Endothelial cell of umbilical vein (primary cell): Measurements from ENCODE around the gene ADRA2C. TPM values are rescaled to one million over a fixed set of nuclear protein-coding genes. Genes with fewer than 3 reads are reported as not detected.

Source experiments
- BruUV-seq: library from RNA; stranded (reverse); fragments of 400-500 nt; replicated peaks from 2 replicates; lab custom pipeline; 2021; lab: Mats Ljungman, UMichigan
- CTCF ChIA-PET: fragments of 300-600, 350-600 bp; sonication (Branson Sonifier 250); formaldehyde crosslinking; loops from one replicate; lab custom pipeline; 2021; ENCODE audit warnings: antibody characterized with exemption, inconsistent platforms; lab: Charles Lee
- POLR2A ChIA-PET: fragments of 300-600, 350-600 bp; sonication (Branson Sonifier 250); formaldehyde crosslinking; loops from one replicate; lab custom pipeline; 2021; ENCODE audit warnings: antibody characterized with exemption, inconsistent platforms; lab: Charles Lee
- DNase-seq: peaks from one replicate; pipeline ENCODE4 v3.0.0-alpha.2; 2011; ENCODE audit warnings: low read depth, low spot score
- FAIRE-seq: peaks from 2 replicates; lab custom pipeline; 2011; peaks lifted over from hg19 to GRCh38; lab: Jason Lieb, UNC
- H2AFZ ChIP-seq: 2 replicates; pipeline ENCODE4 v1.6.0; 2012; ENCODE audit warnings: low read depth, low read length, control low read depth, inconsistent platforms
- H3K27ac ChIP-seq: 2 replicates; pipeline ENCODE4 v1.5.1; 2011; ENCODE audit warnings: low read depth, mild to moderate bottlenecking, control low read depth, low read length, moderate library complexity; ENCODE audit not compliant: insufficient read depth
- H3K27me3 ChIP-seq, 2 experiments: 2 replicates each; pipeline versions ENCODE4 v1.6.0 to v1.6.1; 2011; ENCODE audit warnings: low read length in 2 of 2, mixed read lengths in 1 of 2; ENCODE audit not compliant: control insufficient read depth in 2 of 2, insufficient read depth in 2 of 2
- H3K36me3 ChIP-seq, 2 experiments: 2 replicates in 1 of 2; 3 replicates in 1 of 2; pipeline ENCODE4 v1.5.1; 2011; ENCODE audit warnings: low read length in 2 of 2, mild to moderate bottlenecking in 1 of 2, moderate library complexity in 1 of 2; ENCODE audit not compliant: control insufficient read depth in 2 of 2, insufficient read depth in 2 of 2; ENCODE audit errors: extremely low read depth in 1 of 2
- H3K4me1 ChIP-seq: 3 replicates; pipeline ENCODE4 v1.5.1; 2011; ENCODE audit warnings: mild to moderate bottlenecking, low read length; ENCODE audit not compliant: control insufficient read depth, insufficient read depth; ENCODE audit errors: extremely low read depth
- H3K4me2 ChIP-seq: 2 replicates; pipeline ENCODE4 v1.6.1; 2011; ENCODE audit warnings: low read length, control low read depth, mixed read lengths; ENCODE audit not compliant: insufficient read depth
- H3K4me3 ChIP-seq, 3 experiments: fragments of 200-600 bp in 1 of 3; sonication (generic), shearing (Covaris generic) in 1 of 3; replicated peaks in 1 of 3; 2 replicates each; pipeline ENCODE4 v1.5.1; 2011 to 2016; ENCODE audit warnings: control low read depth in 3 of 3, low read length in 3 of 3, mild to moderate bottlenecking in 2 of 3, inconsistent platforms in 1 of 3, low read depth in 1 of 3, moderate library complexity in 1 of 3; ENCODE audit not compliant: insufficient read depth in 1 of 3
- H3K79me2 ChIP-seq: 2 replicates; pipeline ENCODE4 v1.6.0; 2012; ENCODE audit warnings: low read length, inconsistent platforms; ENCODE audit not compliant: control insufficient read depth, insufficient read depth
- H3K9ac ChIP-seq: replicated peaks from 2 replicates; pipeline ENCODE3; 2011; ENCODE audit warnings: low read length, control low read depth; ENCODE audit not compliant: insufficient read depth; ENCODE audit errors: extremely low read depth
- H3K9me1 ChIP-seq: replicated peaks from 3 replicates; pipeline ENCODE4 v1.6.0; 2011; ENCODE audit warnings: mild to moderate bottlenecking, low read length; ENCODE audit not compliant: control insufficient read depth, insufficient read depth; ENCODE audit errors: extremely low read depth
- H3K9me3 ChIP-seq: replicated peaks from 2 replicates; pipeline ENCODE4 v1.5.1; 2012; ENCODE audit warnings: low read length, inconsistent platforms; ENCODE audit not compliant: control insufficient read depth, insufficient read depth
- H4K20me1 ChIP-seq: replicated peaks from 2 replicates; pipeline ENCODE3; 2011; ENCODE audit warnings: mild to moderate bottlenecking, low read length; ENCODE audit not compliant: control insufficient read depth, insufficient read depth; ENCODE audit errors: extremely low read depth
- CTCF ChIP-seq, 2 donors: IDR thresholded peaks; 1 replicate in 1 of 2; 2 replicates in 1 of 2; pipeline ENCODE4 v1.5.1; 2011; ENCODE audit warnings: low read length in 2 of 2, mild to moderate bottlenecking in 2 of 2, moderate library complexity in 2 of 2, control low read depth in 1 of 2, inconsistent platforms in 1 of 2, low read depth in 1 of 2; ENCODE audit not compliant: insufficient read depth in 1 of 2; ENCODE audit errors: extremely low read depth in 1 of 2
- EZH2 ChIP-seq: IDR thresholded peaks from 2 replicates; pipeline ENCODE4 v1.6.1; 2012; ENCODE audit warnings: borderline replicate concordance, low read depth, mild to moderate bottlenecking, moderate library complexity, low read length, inconsistent platforms; ENCODE audit not compliant: severe bottlenecking
- FOS ChIP-seq: IDR thresholded peaks from 2 replicates; pipeline ENCODE4 v1.6.1; 2011; ENCODE audit warnings: mild to moderate bottlenecking, low read length, moderate library complexity, borderline replicate concordance; ENCODE audit not compliant: insufficient read depth
- GATA2 ChIP-seq: IDR thresholded peaks from 2 replicates; pipeline ENCODE4 v1.7.0; 2011; ENCODE audit warnings: low read depth, mild to moderate bottlenecking, moderate library complexity, mixed read lengths, low read length; ENCODE audit not compliant: insufficient read length, insufficient read depth
- JUN ChIP-seq: IDR thresholded peaks from 2 replicates; pipeline ENCODE4 v1.6.1; 2011; ENCODE audit warnings: borderline replicate concordance, low read depth; ENCODE audit not compliant: insufficient read length, insufficient read depth
- MAX ChIP-seq: IDR thresholded peaks from 2 replicates; pipeline ENCODE4 v1.6.1; 2011; ENCODE audit not compliant: insufficient read depth, insufficient read length
- MYC ChIP-seq: IDR thresholded peaks from one replicate; pipeline ENCODE4 v1.6.1; 2011; ENCODE audit warnings: mild to moderate bottlenecking, low read depth, low read length
- POLR2A ChIP-seq: IDR thresholded peaks from 2 replicates; pipeline ENCODE4 v1.6.1; 2012; ENCODE audit warnings: low read depth, mild to moderate bottlenecking, control low read depth, low read length
- POLR2AphosphoS5 ChIP-seq: IDR thresholded peaks from 2 replicates; pipeline ENCODE4 v1.6.1; 2012; ENCODE audit warnings: low read depth, mild to moderate bottlenecking, control low read depth, low read length, moderate library complexity; ENCODE audit not compliant: insufficient read depth
- dilution Hi-C: fragments of 300-500 bp; cut with MboI; formaldehyde crosslinking; loops from one replicate; pipeline ENCODE4 v1.15.0; 2019; ENCODE audit warnings: low sequenced_read_pairs; ENCODE audit not compliant: extremely low pct_ligation_motif_present
- intact Hi-C: fragments of 100-400 bp; cut with micrococcal nuclease; formaldehyde crosslinking; loops from one replicate; pipeline ENCODE4 v1.10.0; 2022
- polyA plus RNA-seq, 4 experiments: library from polyadenylated mRNA; depleted of rRNA in 3 of 4; stranded (reverse) in 3 of 4; unstranded in 1 of 4; fragments of >200 nt; gene quantifications; 2 replicates each; pipeline versions ENCODE4 v1.2.1 to v1.2.3, GENCODE V29; 2011 to 2012; ENCODE audit warnings: missing spikeins in 1 of 4
- total RNA-seq: library from RNA; stranded (reverse); gene quantifications from 2 replicates; pipeline ENCODE4 v1.2.3, GENCODE V29; 2021

ADRA2C gene
- total and polyA plus RNA-seq, 2 donors (not counting 3 experiments of a cell fraction or from before 2014, with no cell fraction given), result 0.03 to 0.40 TPM

- Histone ChIP-seq H3K79me2 (no peaks in the 10 kb centered on the region), H3K27me3 (peaks cover 19 to 20% of the 10 kb centered on the region in 2 experiments), H3K9ac (no peak overlapping the region), H3K27ac (no peak overlapping the region), H4K20me1 (no peaks in the 10 kb centered on the region), H3K9me1 (no peaks in the 10 kb centered on the region), H3K9me3 (no peaks in the 10 kb centered on the region), H3K4me1 (no peaks in the 10 kb centered on the region), H3K4me2 (no peak overlapping the region), H3K4me3 (no peak overlapping the region), H3K36me3 (no peaks in the 10 kb centered on the region), H2AFZ (no peak overlapping the region)
- intact Hi-C loops, result no loop called here
- DNase-seq, result no peak
- ChIA-PET CTCF (interaction anchor here (1.6 kb wide), 1 partner anchor 110 kb away, joined by 5 read pairs; no protein-coding TSS in a partner anchor), POLR2A (no interaction called here)
- no peak for FAIRE-seq
- dilution Hi-C loops, result no loop called here
- TF ChIP-seq EZH2 (no peak), CTCF (IDR thresholded peaks at IDR 0.05; ENCODE audit: extremely low read depth in 1 of 2, insufficient read depth in 1 of 2, low read depth in 1 of 2, low read length in 2 of 2) (no peak), MAX (no peak), POLR2A (no peak), FOS (no peak), JUN (no peak), GATA2 (no peak), MYC (no peak), POLR2AphosphoS5 (no peak)
- no TSS peak for BruUV-seq
Observed at GRCh38 chr4:3770323-3771163, 4.4 kb downstream of the ADRA2C start.
